Stimulated activated CD4-positive, alpha-beta T cell treated with anti-CD3 and anti-CD28 coated beads, Interleukin-4, amount 100 ng/mL, for 1 hour (primary cell): ENCODE data around the gene DUSP28.
"Not testable (repeated sequence)": the region's sequence is repeated elsewhere in the genome, so short reads cannot be mapped to it uniquely, and the experiment has no call there.

Source experiments
- DNase-seq: peaks from one replicate; pipeline ENCODE4 v3.0.0-alpha.2; 2020

DUSP28 gene

DNA sequence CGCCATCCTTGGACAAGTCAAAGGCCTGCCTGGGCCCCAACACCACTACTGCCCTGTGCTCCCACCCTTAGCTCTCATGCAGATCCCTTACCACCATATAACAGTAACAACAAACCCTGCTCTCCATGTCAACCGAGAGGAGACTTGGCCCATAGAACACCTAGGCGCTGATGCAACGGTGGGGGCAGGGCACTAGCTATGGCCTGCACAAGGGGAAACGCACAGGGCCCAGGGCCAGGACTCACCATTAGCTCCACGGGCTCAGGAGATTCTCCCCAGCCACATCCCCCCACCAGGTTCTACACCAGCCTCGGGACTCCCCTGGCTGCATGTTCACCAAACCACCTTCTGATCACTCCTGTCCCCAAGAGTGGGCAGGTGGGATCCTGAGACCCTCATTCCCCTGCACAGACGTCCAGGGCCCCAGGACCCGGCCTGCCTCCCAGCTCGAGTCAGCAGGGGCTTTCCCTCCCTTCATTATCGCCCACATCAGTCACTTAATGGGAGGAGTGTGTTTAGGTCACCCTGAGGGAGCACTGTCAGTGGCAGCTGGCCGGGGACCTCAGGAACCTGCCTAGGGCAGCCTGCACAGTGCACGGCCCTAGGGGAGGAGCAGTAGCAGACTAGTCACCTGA, 31.6 kb upstream of the DUSP28 start:
- DNase-seq = no peak

DNA sequence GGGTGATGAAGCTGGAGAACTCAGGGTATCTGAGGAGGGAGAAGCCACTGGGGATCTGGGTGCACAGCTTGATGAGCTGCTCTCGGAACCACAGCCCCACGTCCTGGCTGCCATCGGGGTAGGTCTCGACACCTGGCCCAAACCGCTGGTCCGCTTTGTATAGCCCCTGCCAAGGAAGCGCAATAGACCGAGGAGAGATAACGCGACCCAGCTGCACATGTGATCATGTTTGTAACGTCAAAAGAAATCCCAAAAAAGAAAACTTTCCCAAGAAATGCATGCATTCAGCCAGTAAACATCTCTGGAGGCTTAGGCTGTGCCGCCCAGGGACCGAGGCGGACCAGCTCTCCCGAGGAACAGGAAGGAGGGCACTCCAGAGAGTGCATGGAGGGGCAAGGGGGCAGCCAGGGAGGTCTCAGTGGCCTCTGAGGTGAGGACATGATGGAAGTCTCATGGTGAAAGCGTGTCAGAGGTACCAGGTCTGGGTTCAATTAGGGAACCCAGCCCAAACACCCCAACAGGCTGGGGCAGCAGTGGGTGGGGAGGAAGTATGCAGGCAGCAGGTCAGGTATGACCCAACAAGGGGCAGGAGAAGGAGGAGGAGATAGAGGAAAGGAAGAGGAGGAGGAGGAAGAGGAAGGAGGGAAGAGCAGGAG, 30.7 kb upstream of the DUSP28 start:
- no peak for DNase-seq

DNA sequence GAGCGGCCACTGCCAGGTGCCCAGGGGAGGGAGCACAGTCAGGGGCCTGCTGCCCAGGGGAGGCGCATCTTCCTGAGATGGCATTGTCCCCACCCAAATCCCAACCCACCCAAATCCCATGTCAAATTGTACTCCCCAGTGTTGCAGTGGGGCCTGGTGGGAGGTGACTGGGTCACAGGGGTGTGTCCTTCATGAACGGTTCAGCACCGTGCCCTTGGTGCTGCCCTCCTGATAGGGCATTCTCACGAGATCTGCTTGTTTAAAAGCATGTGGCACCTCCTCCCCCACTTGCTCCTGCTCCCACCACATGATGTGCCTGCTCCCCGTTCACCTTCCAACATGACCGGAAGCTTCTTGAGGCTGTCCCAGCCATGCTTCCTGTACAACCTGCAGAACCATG, 30.0 kb upstream of the DUSP28 start:
- DNase-seq = no peak

GRCh38 chr2:240531038-240531437, 29.1 kb upstream of the DUSP28 start:
- DNase-seq = no peak

DNA sequence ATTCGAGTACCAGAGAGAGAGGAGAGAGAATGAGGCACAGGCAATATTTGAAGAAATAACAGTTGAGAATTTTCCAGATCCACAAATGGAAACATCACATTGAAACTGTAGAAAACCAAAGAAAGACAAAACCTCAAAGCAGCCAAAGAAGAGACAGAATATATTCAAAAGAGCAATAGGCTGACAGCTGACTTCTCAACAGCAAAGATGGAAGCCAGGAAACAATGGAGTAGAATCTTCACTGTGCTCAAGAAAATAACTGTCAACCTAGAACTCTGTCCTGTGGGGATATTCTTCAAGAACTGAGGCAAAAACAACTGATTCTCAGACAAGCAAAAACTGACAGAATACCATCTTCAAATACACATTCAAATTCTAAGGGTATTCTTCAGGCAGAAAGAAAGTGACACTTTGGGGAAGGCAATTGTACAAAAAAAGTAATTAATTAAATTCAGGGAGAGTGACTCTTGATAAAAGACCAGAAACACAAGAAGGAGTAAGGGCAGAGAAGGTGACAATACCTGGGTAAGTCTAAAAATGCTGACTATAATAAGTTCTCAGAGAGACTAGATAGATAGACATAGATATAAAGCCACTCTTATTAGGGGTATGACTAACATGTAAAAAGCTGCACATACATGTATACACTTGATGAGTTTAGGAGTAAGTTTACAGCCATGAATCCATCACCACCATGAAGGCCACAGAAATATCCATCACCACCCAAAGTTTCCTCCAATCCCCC, 28.0 kb upstream of the DUSP28 start:
- no peak for DNase-seq

GRCh38 chr2:240538031-240538780, 22.0 kb upstream of the DUSP28 start:
- DNase-seq = no peak

DNA sequence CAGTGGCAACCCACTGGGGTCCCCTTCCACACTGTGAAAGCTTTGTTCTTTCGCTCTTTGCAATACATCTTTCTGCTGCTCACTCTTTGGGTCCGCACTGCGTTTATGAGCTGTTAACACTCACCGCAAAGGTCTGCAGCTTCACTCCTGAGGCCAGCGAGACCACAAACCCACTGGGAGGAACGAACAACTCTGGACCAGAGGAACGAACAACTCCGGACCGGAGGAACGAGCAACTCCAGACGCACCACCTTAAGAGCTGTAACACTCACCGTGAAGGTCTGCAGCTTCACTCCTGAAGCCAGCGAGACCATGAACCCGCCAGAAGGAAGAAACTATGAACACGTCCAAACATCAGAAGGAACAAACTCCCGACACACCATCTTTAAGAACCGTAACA, 21.1 kb upstream of the DUSP28 start:
- not testable (repeated sequence) for DNase-seq

GRCh38 chr2:240539906-240540305, 20.3 kb upstream of the DUSP28 start:
- DNase-seq = no peak

DNA sequence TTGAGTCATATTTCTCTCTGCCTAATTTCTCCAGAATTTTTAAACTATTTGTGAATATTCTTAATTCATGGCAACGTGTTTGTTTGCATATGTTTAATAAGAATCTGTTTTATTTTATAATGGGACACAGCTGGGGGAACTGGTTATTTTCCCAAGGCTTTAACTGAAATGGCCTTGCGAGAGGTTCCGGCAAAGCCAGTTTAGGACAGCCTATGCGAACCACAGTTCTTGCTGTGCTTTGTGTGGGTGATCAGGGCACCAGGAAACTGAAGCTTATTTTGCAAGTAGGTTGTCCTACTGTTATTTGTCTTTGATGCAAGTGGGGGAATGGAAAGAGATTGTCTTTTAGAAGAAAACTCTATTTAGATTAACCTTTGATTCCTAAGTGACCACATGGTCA, 8.9 kb upstream of the DUSP28 start:
- DNase-seq = no peak

DNA sequence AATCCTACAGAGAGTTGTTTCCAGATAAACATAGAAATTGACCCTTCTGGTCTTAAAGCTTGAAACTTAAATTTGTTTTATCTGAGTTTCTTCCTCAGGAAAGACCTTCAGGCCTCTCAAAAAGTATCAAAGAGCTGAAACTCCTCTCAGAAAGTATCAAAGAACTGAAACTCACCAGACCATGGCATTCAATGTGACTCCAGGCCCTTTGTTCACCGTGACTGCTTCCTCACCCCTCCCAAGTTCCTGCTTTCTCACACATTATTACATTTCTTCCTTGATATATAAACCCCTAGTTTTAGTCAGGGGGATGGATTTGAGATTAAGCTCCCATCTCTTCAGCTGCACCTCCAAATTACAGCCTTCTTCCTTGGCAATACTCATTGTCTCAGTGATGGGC, 8.3 kb upstream of the DUSP28 start:
- DNase-seq = no peak

DNA sequence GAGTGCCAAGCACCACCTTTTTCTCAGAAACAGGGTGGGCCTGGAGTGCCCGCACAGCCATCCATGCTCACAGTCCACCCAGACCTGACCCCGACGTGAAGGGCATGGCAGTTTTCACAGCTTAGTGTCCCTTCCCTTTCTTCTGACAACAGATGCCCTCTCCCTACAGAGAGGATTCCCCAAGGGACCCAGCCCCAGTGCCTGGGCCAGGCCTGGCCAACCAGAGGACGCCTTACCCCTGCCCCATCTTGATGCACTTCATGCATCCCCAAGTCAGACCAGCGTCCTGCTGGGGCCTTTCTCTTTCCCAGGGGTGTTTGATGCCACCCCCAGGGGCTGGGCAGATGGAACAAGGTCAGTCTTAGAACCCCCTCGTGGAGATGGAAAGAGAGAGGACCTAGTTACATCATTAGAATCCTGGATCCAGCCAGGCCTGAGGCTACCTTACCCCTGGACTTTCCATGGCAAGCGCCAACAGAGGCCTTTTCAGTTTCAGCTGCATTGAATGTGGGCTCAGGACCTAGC, 6.1 kb upstream of the DUSP28 start:
- no peak for DNase-seq

DNA sequence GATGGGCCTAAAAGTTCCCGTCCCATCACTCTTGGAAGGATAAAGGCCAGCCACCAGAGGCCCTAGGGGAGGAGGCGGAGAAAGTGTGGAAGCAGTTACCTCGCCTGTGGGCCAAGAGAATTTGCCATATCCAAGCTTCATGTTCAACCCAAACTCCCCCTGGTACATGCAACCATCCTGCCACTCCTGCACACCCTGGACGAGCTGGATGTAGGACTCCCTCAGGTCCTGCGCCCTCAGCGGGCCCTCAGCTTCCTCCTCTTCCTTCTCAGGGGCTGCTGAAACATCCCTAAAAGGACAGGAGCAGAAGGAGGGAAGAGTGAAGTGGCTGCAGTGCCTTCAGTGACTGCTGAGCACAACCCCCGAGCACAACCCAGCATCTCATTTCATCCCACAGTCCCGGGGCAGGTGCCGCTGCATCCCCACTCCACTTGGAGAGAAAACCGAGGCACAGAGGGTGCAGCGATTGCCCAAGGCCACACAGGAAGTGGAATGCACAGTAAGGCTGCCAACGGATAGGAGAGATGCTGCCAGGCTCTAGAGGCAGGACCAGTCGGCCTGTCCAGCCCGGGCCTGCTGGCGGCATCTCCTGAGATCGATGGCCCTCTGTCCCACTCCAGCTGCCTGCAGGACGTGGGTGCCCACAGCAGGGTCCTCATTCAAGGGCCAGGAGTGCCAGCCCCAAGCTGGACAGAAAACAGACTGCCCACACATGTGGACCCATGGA, 5.2 kb upstream of the DUSP28 start:
- DNase-seq = no peak

GRCh38 chr2:240555541-240556250, 4.5 kb upstream of the DUSP28 start:
- DNase-seq = no peak

- DNase-seq = peak; percentile 70
Observed at GRCh38 chr2:240556553-240557100, 3.5 kb upstream of the DUSP28 start.

DNA sequence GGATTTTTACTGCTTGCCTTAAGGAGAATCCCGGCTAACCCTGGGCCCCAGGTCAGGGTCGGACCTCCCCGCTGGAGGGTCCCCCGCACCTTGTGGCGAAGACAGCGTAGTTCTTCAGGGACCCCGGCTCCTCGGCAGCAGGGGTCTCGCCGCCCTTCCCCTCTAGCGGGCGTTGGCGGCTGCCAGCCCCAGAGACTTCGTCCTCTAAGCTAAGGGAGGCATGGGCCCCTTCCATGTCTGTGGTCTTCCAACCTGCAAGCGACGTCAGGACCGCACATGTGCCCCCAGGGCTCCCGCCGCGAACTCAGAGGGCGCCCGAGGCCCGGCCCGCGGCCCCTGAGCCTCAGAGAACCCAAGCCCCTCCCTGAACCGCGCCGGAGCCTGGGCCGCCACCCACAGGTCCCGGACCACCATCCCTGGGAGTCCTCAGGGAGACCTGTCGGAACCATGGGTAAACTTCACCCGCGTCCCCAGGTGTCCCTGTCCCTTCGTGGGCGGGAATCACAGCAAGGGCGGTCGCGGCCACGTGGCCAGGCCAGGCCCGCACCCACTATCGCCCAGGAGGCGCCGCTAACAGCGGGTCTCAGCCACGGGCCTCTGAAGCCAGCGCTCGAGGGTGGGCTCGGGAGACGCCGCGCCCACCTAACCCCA, 2.9 kb upstream of the DUSP28 start:
- no peak for DNase-seq

- DNase-seq = peak; percentile 73
Observed at GRCh38 chr2:240557808-240558207, 2.3 kb upstream of the DUSP28 start, which contains the start of gene ANKMY1. TSS of gene ANKMY1 (minus strand) at chr2:240557988. CDS start at chr2:240557335, 653 bp downstream.

DNA sequence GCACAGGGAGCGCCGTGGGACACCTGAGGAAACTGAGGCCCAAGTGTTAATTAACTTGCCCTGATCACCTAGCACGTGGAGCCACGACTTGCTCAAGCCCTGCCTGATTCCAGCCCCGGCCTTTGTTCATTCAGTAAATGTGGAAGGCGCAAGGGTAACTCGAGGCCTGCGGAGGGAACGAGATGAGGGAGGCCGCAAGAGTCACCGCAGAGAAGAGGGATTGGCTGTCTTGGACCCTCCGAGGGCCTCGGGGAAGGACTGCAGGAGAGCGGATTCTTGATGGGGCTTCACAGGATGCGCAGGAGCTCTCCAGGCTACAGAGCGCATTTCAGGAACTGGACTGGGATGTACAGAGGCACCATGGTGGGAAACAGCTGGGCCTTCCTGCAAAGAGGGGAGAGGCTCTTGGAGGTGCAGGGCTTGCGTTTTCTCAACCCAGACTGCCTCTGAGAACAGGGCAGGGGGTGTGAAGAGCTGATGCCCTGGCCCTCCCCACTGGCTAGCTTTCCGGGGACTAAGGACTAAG, 1.9 kb upstream of the DUSP28 start:
- DNase-seq = no peak

GRCh38 chr2:240559286-240559685, 871 bp upstream of the DUSP28 start:
- no peak for DNase-seq

DNA sequence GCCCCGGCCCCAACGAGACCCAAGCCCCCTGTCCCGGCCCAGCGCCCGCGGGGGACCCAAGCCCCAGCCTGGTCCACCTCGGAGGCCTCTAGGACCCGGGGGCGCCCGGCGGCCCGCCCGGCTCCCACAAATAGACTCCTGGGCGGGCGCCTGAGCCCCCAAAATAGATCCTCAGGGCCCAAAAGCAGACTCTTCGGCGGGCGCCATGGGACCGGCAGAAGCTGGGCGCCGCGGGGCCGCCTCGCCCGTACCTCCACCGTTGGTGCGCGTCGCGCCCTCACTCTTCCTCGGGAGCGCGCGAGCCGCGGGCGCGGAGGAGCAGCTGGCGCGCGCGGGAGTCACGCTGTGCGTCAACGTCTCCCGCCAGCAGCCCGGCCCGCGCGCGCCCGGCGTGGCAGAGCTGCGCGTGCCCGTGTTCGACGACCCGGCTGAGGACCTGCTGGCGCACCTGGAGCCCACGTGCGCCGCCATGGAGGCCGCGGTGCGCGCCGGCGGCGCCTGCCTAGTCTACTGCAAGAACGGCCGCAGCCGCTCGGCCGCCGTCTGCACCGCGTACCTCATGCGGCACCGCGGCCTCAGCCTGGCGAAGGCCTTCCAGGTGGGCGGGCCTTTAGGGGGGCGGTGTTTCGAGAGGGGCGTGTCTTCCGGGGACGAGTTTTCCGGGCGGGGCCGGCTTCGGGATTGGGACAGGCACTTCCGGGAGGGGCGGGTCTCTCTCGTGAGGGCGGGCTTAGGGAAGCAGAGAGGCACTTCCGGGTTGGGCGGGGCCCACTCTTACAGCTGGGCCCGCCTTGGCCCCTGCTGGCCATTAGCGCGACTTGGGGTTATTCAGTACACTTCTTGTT, 545 bp downstream of the DUSP28 start:
- peak; percentile 100 for DNase-seq
